ENCODE results near the gene ZNF738.
"Not testable (repeated sequence)": the region's sequence is repeated elsewhere in the genome, so short reads cannot be mapped to it uniquely, and the experiment has no call there.

ZNF738 gene

GRCh38 chr19:21358768-21359451, at the start of gene ZNF738:
TSS of gene ZNF738 (plus strand) at chr19:21359000. CDS start at chr19:21359141, 141 bp downstream.
- peak; percentile 53 for DNase-seq

- not testable (repeated sequence) for DNase-seq
Observed at GRCh38 chr19:21312807-21313206, 46.0 kb upstream of the ZNF738 start.

- no peak for DNase-seq
Observed at GRCh38 chr19:21314676-21315075, 44.1 kb upstream of the ZNF738 start.

- no peak for DNase-seq
Observed at GRCh38 chr19:21317821-21318220, 41.0 kb upstream of the ZNF738 start.

- DNase-seq = no peak
Observed at GRCh38 chr19:21321134-21321533, 37.7 kb upstream of the ZNF738 start.

GRCh38 chr19:21321996-21322395, 36.8 kb upstream of the ZNF738 start:
- no peak for DNase-seq

GRCh38 chr19:21322528-21322927, 36.3 kb upstream of the ZNF738 start:
- DNase-seq = no peak

GRCh38 chr19:21323000-21323399, 35.8 kb upstream of the ZNF738 start:
- no peak for DNase-seq

GRCh38 chr19:21326169-21326568, 32.6 kb upstream of the ZNF738 start:
- no peak for DNase-seq

- no peak for DNase-seq
Observed at GRCh38 chr19:21328406-21328805, 30.4 kb upstream of the ZNF738 start.

- DNase-seq = peak; percentile 54
Observed at GRCh38 chr19:21328885-21329605, 29.8 kb upstream of the ZNF738 start, which contains the start of gene ZNF708. TSS of gene ZNF708 (minus strand) at chr19:21329410. CDS start at chr19:21329212, 198 bp downstream.

GRCh38 chr19:21335721-21336120, 23.1 kb upstream of the ZNF738 start:
- DNase-seq = no peak

GRCh38 chr19:21344841-21345240, 14.0 kb upstream of the ZNF738 start:
- DNase-seq = not testable (repeated sequence)

GRCh38 chr19:21352830-21353229, 6.0 kb upstream of the ZNF738 start:
- DNase-seq = no peak

GRCh38 chr19:21362291-21362690, 3.5 kb downstream of the ZNF738 start:
- DNase-seq = no peak

GRCh38 chr19:21383980-21384582, 25.3 kb downstream of the ZNF738 start:
- no peak for DNase-seq

- no peak for DNase-seq
Observed at GRCh38 chr19:21396121-21396520, 37.3 kb downstream of the ZNF738 start.

- DNase-seq = peak; percentile 12
Observed at GRCh38 chr19:21396893-21397572, 38.2 kb downstream of the ZNF738 start, which contains the start of gene ZNF493. TSS of gene ZNF493 (plus strand) at chr19:21397133. CDS start at chr19:21397238, 105 bp downstream.

GRCh38 chr19:21398851-21399250, 40.1 kb downstream of the ZNF738 start:
- no peak for DNase-seq

GRCh38 chr19:21402303-21402985, 43.6 kb downstream of the ZNF738 start:
- DNase-seq = no peak

GRCh38 chr19:21410166-21410565, 51.4 kb downstream of the ZNF738 start:
- DNase-seq = no peak

- DNase-seq = no peak
Observed at GRCh38 chr19:21422244-21422643, 63.4 kb downstream of the ZNF738 start.

Data from 8988T (cell line).